ENCODE measurements around the gene NEURL1B. TPM values are rescaled to one million over a fixed set of nuclear protein-coding genes. Genes with fewer than 3 reads are reported as not detected.

The NEURL1B gene
- total and polyA plus RNA-seq, 10 of the 15 experiments (the other 5 are each of a cell fraction or from before 2014, with no cell fraction given) = 0.04 to 0.28 (median 0.05) TPM; not detected in 4

DNA sequence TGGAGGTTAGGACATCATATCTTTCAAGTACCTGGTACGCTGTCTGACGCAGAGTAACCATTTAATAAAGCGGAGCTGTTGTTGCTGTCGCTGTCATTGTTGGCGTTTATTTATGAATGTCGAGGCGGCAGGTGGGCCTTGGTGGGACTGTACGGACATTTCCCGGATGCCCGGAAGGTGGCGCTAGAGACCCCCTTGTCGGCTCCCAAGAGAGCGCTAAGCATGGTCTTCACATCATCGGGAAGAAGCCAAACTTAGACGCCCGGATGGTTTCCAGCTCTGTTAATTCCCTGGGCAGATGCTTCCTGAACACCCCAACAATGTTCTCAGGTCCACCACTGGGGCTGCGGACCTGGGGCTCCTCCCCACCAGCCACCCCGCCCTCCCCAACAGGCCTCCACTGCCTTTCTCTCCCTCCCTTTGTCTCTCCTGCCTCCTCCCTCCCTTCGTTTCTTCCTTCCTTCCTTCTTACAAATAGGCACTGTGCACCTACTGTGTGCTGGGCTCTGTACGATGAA is 75.8 kb downstream of the NEURL1B start:
- H3K79me2 ChIP-seq (ENCODE audit: control insufficient read depth, insufficient read depth, low read length) = no peaks in the 10 kb centered on the region
- DNase-seq (ENCODE audit: low read depth, low spot score) = no peak
- H3K9ac ChIP-seq (ENCODE audit: control insufficient read depth, insufficient read depth, low read length) = no peak overlapping the region
- CTCF ChIA-PET = interaction anchor here (0.9 to 2.0 kb wide), 16 partner anchors 11 to 260 kb away, joined by 3 to 30 read pairs (median 4); partner anchors contain the start of gene DUSP1
- no peak overlapping the region for H3K27ac ChIP-seq (ENCODE audit: control insufficient read depth, insufficient read depth)
- POLR2A ChIA-PET = no interaction called here
- RAD21 ChIA-PET (ENCODE audit: unreplicated experiment) = interaction anchor here (1.2 to 1.7 kb wide), 4 partner anchors 44 to 215 kb away, joined by 3 to 12 read pairs (median 6); partner anchors contain the start of gene DUSP1
- SMC1A ChIA-PET (ENCODE audit: uncharacterized antibody, unreplicated experiment) = interaction anchor here (0.6 to 2.0 kb wide), 6 partner anchors 55 to 217 kb away, joined by 3 to 10 read pairs (median 3); no protein-coding TSS in a partner anchor
- in situ Hi-C loops (cut with MboI) (loop anchor here (5.0 kb wide), 1 partner anchor 210 kb away; no protein-coding TSS in a partner anchor), intact Hi-C loops (cut with micrococcal nuclease; ENCODE audit: unreplicated experiment) (loop anchor here (10.0 kb wide), 2 partner anchors 118 to 488 kb away; partner anchors contain the start of gene ERGIC1)
- no peaks in the 10 kb centered on the region for H4K20me1 ChIP-seq (ENCODE audit: control insufficient read depth, insufficient read depth)
- H3K4me3 ChIP-seq = no peak overlapping the region
- H3K4me1 ChIP-seq (ENCODE audit: control insufficient read depth, insufficient read depth, low read length) = no peaks in the 10 kb centered on the region
- BruUV-seq (replicated peaks) = no TSS peak
- 6% methylated on average over 19 of the region's 20 CpGs for WGBS (ENCODE audit: insufficient coverage, insufficient replicate concordance, low lambda C conversion rate, missing lambda C conversion rate)
- FAIRE-seq = no peak
- H3K27me3 ChIP-seq (replicated peaks in 1 of 2; ENCODE audit: control insufficient read depth in 2 of 2, insufficient read depth in 2 of 2, low read length in 1 of 2) = no peaks in the 10 kb centered on the region; a peak in 1 of 4 replicates
- no peak overlapping the region; the same call in 1 of the 2 replicates for H2AFZ ChIP-seq (ENCODE audit: control insufficient read depth, low read depth, low read length)
- H3K9me3 ChIP-seq (replicated peaks; ENCODE audit: control insufficient read depth, insufficient read depth, low read length) = no peaks in the 10 kb centered on the region; the same call in 2 of the 3 replicates
- ATAC-seq = peak; percentile 80
- H3K4me2 ChIP-seq (ENCODE audit: control insufficient read depth, insufficient read depth) = no peak overlapping the region
- no peaks in the 10 kb centered on the region for H3K36me3 ChIP-seq (ENCODE audit: control insufficient read depth in 2 of 2, insufficient read depth in 2 of 2, low read length in 1 of 2)
- TF ChIP-seq, protein P1, sequence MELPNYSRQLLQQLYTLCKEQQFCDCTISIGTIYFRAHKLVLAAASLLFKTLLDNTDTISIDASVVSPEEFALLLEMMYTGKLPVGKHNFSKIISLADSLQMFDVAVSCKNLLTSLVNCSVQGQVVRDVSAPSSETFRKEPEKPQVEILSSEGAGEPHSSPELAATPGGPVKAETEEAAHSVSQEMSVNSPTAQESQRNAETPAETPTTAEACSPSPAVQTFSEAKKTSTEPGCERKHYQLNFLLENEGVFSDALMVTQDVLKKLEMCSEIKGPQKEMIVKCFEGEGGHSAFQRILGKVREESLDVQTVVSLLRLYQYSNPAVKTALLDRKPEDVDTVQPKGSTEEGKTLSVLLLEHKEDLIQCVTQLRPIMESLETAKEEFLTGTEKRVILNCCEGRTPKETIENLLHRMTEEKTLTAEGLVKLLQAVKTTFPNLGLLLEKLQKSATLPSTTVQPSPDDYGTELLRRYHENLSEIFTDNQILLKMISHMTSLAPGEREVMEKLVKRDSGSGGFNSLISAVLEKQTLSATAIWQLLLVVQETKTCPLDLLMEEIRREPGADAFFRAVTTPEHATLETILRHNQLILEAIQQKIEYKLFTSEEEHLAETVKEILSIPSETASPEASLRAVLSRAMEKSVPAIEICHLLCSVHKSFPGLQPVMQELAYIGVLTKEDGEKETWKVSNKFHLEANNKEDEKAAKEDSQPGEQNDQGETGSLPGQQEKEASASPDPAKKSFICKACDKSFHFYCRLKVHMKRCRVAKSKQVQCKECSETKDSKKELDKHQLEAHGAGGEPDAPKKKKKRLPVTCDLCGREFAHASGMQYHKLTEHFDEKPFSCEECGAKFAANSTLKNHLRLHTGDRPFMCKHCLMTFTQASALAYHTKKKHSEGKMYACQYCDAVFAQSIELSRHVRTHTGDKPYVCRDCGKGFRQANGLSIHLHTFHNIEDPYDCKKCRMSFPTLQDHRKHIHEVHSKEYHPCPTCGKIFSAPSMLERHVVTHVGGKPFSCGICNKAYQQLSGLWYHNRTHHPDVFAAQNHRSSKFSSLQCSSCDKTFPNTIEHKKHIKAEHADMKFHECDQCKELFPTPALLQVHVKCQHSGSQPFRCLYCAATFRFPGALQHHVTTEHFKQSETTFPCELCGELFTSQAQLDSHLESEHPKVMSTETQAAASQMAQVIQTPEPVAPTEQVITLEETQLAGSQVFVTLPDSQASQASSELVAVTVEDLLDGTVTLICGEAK (IDR thresholded peaks at IDR 0.05; ENCODE audit: borderline replicate concordance) = no peak
- TF ChIP-seq PAX5 (IDR thresholded peaks at IDR 0.05; ENCODE audit: borderline replicate concordance, low read depth, low read length) = no peak
- TF ChIP-seq, protein P2, sequence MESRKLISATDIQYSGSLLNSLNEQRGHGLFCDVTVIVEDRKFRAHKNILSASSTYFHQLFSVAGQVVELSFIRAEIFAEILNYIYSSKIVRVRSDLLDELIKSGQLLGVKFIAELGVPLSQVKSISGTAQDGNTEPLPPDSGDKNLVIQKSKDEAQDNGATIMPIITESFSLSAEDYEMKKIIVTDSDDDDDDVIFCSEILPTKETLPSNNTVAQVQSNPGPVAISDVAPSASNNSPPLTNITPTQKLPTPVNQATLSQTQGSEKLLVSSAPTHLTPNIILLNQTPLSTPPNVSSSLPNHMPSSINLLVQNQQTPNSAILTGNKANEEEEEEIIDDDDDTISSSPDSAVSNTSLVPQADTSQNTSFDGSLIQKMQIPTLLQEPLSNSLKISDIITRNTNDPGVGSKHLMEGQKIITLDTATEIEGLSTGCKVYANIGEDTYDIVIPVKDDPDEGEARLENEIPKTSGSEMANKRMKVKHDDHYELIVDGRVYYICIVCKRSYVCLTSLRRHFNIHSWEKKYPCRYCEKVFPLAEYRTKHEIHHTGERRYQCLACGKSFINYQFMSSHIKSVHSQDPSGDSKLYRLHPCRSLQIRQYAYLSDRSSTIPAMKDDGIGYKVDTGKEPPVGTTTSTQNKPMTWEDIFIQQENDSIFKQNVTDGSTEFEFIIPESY (IDR thresholded peaks at IDR 0.05) = peak; percentile 95
- 0 out of 2 replicates have a peak, but pooled peaks have one; percentile 41 for TF ChIP-seq TCF12 (IDR thresholded peaks at IDR 0.05; ENCODE audit: low read depth, low read length)
- TF ChIP-seq ZNF622 (IDR thresholded peaks at IDR 0.05) = no peak
- no peak for TF ChIP-seq HDAC2 (IDR thresholded peaks at IDR 0.05)
- TF ChIP-seq NR2C1 (IDR thresholded peaks at IDR 0.05) = no peak
- no peak for TF ChIP-seq HCFC1 (IDR thresholded peaks at IDR 0.05; ENCODE audit: low read length)
- TF ChIP-seq, protein P3, sequence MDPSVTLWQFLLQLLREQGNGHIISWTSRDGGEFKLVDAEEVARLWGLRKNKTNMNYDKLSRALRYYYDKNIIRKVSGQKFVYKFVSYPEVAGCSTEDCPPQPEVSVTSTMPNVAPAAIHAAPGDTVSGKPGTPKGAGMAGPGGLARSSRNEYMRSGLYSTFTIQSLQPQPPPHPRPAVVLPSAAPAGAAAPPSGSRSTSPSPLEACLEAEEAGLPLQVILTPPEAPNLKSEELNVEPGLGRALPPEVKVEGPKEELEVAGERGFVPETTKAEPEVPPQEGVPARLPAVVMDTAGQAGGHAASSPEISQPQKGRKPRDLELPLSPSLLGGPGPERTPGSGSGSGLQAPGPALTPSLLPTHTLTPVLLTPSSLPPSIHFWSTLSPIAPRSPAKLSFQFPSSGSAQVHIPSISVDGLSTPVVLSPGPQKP (IDR thresholded peaks at IDR 0.05; ENCODE audit: low read depth, low read length) = no peak
- TF ChIP-seq, protein P4, sequence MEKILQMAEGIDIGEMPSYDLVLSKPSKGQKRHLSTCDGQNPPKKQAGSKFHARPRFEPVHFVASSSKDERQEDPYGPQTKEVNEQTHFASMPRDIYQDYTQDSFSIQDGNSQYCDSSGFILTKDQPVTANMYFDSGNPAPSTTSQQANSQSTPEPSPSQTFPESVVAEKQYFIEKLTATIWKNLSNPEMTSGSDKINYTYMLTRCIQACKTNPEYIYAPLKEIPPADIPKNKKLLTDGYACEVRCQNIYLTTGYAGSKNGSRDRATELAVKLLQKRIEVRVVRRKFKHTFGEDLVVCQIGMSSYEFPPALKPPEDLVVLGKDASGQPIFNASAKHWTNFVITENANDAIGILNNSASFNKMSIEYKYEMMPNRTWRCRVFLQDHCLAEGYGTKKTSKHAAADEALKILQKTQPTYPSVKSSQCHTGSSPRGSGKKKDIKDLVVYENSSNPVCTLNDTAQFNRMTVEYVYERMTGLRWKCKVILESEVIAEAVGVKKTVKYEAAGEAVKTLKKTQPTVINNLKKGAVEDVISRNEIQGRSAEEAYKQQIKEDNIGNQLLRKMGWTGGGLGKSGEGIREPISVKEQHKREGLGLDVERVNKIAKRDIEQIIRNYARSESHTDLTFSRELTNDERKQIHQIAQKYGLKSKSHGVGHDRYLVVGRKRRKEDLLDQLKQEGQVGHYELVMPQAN (conservative IDR thresholded peaks at IDR 0.05) = no peak
- TF ChIP-seq, protein P5, sequence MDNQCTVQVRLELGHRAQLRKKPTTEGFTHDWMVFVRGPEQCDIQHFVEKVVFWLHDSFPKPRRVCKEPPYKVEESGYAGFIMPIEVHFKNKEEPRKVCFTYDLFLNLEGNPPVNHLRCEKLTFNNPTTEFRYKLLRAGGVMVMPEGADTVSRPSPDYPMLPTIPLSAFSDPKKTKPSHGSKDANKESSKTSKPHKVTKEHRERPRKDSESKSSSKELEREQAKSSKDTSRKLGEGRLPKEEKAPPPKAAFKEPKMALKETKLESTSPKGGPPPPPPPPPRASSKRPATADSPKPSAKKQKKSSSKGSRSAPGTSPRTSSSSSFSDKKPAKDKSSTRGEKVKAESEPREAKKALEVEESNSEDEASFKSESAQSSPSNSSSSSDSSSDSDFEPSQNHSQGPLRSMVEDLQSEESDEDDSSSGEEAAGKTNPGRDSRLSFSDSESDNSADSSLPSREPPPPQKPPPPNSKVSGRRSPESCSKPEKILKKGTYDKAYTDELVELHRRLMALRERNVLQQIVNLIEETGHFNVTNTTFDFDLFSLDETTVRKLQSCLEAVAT (IDR thresholded peaks at IDR 0.05) = no peak
- no peak for TF ChIP-seq CHD1 (IDR thresholded peaks at IDR 0.05; ENCODE audit: low read depth, low read length)
- TF ChIP-seq SPI1 (IDR thresholded peaks at IDR 0.05; ENCODE audit: borderline replicate concordance, insufficient read depth, low read depth, low read length) = no peak
